Embryonic facial prominence (tissue), 1 donor: ENCODE data around the gene KCNJ5.

Experiments
- DNase-seq: peaks from one replicate; pipeline ENCODE4 v3.0.0-alpha.2; 2016; ENCODE audit errors: extremely low spot score

Gene KCNJ5

GRCh38 chr11:128956401-128957201 is 65.4 kb downstream of the KCNJ5 start:
- DNase-seq, result no peak

- DNase-seq, result no peak
Measured at GRCh38 chr11:128957202-128957482, 66.0 kb downstream of the KCNJ5 start.

GRCh38 chr11:128961645-128962044 is 70.5 kb downstream of the KCNJ5 start:
- DNase-seq, result no peak

- no peak for DNase-seq
Measured at GRCh38 chr11:128962896-128963295, 71.7 kb downstream of the KCNJ5 start.

GRCh38 chr11:128963744-128964325 is 72.7 kb downstream of the KCNJ5 start:
- no peak for DNase-seq

- DNase-seq, result no peak
Measured at GRCh38 chr11:128964463-128964930, 73.3 kb downstream of the KCNJ5 start.

- no peak for DNase-seq
Measured at GRCh38 chr11:128965485-128965884, 74.3 kb downstream of the KCNJ5 start.

GRCh38 chr11:128967578-128967977 is 76.4 kb downstream of the KCNJ5 start:
- DNase-seq, result no peak

GRCh38 chr11:128968916-128969315 is 77.8 kb downstream of the KCNJ5 start:
- no peak for DNase-seq
